GM19239 (cell line): Measurements from ENCODE around the gene PTH2.
"Not testable (repeated sequence)": the region's sequence is repeated elsewhere in the genome, so short reads cannot be mapped to it uniquely, and the experiment has no call there.

Experiments
- DNase-seq: peaks from one replicate; pipeline ENCODE4 v3.0.0; 2011; ENCODE audit warnings: low spot score; ENCODE audit not compliant: insufficient read length
- FAIRE-seq: peaks from 2 replicates; lab custom pipeline; 2011; peaks lifted over from hg19 to GRCh38; lab: Jason Lieb, UNC

Gene PTH2

GRCh38 chr19:49450405-49450804 lies 27.2 kb upstream of the PTH2 start:
- FAIRE-seq = no peak
- DNase-seq = no peak

DNA sequence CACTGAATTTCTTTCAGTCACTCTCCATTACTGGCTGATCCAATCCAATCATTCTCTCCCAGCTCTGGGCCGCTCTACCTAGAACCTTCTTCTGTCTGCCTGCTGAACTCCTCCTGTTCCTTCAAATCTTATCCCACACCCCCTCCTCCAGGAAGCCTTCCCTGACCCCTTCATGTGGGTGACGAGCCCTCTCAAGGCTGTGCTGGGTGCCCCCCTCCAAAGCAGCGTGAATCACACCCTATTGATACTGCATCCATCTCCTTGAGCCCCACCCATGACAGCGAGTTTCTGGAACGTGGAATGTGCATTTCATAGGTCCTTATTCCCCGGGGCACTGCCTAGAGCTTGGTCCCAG lies 25.2 kb upstream of the PTH2 start:
- no peak for FAIRE-seq

GRCh38 chr19:49447485-49448431 lies 24.5 kb upstream of the PTH2 start:
- no peak for FAIRE-seq

More for the DNA sequence above, 25.2 kb upstream of the PTH2 start:
- DNase-seq = no peak

GRCh38 chr19:49445997-49446396 lies 22.8 kb upstream of the PTH2 start:
- FAIRE-seq = no peak
- no peak for DNase-seq

More at GRCh38 chr19:49447485-49448431, 24.5 kb upstream of the PTH2 start:
- no peak for DNase-seq

- not testable (repeated sequence) for DNase-seq, FAIRE-seq
These were observed 21.0 kb upstream of the PTH2 start for GRCh38 chr19:49444100-49444700.

DNA sequence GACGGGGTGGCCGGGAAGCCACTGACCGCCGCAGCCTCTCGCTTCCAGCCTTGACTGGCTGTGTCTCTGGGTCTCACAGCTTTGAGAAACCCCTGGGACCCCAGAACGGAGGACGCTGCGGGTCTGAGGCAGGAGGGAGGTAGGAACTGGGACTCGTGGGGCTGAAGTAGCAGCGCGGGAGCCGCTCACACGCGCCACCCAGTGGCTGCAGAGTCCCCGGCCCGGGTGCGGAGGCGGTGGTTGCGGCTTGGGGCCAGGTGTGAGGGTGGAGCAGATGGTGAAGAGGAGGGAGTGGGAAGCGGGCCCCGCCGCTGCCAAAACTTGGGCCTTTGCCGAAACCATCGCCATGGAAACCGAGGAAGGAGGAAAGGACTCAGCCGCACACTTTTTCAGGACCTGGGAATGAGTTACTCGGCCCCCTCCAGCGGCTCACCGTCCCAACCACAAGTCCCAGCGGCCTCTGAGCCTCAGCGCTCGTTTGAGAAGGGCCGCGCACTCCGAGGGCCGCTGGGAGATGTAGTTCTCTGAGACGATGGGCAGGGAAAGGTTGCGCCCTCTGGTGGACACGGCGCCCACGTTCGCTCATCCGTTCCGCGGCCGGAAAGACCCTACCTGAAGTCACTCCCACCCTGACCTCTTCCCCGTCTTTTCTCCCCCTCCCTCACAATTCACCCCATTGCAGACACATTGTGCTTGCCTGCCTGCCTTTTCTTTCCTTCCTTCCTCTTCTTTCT lies 20.3 kb upstream of the PTH2 start:
- peak; percentile 96 for FAIRE-seq

DNA sequence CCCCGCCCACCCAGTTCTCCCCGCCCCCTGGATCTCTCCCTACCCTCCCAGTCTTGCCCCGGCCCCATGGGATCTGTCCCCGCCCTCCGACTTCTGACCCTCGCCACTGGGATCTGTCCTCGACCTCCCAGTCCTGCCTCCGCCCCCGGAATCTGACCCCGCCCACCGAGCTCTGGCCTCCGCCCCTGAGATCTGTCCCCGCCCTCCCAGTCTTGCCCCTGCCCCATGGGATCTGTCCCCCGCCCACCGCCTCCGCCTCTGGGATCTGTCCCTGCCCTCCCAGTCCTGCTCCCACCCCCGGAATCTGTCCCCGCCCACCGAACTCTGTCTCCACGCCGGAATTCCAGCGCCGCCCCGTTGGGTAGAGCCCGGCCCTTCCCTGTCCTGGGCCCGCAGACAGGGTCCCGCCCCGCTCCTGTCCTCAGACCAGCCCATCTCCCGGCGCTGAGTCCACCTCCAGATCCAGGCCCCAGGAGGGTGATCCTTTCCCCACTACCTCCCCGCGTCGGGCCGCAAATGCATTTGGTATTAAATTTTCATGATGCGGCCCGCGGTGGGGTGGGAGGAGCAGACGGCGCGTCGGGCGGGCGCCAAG lies 19.6 kb upstream of the PTH2 start:
- DNase-seq (peak; percentile 88), FAIRE-seq (peak; percentile 91)

More for the DNA sequence above, 20.3 kb upstream of the PTH2 start:
- DNase-seq = peak; percentile 98

- FAIRE-seq (peak; percentile 26), DNase-seq (no peak)
These were observed 19.1 kb upstream of the PTH2 start for GRCh38 chr19:49442354-49442753.

- peak; percentile 53 for FAIRE-seq
These were observed 18.7 kb upstream of the PTH2 start for GRCh38 chr19:49441960-49442350.

GRCh38 chr19:49441210-49441959 lies 18.1 kb upstream of the PTH2 start, which contains the start of gene SLC17A7:
SLC17A7 (minus strand) TSS chr19:49441527; CDS start chr19:49441379, 148 bp downstream.
- FAIRE-seq (no peak), DNase-seq (no peak)

More at GRCh38 chr19:49441960-49442350, 18.7 kb upstream of the PTH2 start:
- DNase-seq = no peak

DNA sequence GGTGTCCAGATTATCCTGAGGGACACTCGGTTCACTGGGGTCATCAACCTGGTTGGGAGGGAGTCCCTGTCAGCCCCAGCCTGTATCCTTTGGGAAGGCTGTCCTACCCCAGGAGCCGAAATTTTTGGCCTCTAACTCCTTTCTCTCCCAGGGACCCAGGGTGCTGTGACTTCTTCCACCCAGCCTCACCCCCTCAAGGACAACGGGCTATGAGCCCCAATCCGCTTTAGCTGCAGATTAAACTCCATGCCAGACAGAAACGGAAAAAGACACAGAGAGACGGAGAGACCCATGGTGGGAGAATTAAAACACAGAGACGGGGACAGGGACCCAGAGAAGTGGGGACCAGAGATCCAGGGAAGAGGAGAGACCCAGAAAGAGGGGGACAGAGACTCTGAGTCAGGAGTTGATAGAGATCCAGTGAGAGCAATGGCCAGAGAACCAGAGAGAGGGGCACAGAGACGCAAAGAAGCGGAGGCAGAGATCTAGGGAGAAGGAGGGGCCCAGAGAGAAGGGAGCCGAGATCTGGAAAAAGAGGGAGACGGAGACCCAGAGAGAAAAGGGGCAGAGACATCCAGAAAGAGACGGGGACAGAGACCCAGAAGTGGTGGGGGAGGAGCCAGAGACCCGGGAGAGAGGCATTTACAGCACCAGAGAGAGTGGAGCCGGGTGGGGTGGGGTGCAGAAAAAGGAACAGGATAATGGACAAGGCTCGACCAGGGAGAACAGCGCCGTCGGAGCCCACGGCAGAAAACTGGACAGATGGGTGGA lies 17.4 kb upstream of the PTH2 start:
- DNase-seq = no peak
- no peak for FAIRE-seq

DNA sequence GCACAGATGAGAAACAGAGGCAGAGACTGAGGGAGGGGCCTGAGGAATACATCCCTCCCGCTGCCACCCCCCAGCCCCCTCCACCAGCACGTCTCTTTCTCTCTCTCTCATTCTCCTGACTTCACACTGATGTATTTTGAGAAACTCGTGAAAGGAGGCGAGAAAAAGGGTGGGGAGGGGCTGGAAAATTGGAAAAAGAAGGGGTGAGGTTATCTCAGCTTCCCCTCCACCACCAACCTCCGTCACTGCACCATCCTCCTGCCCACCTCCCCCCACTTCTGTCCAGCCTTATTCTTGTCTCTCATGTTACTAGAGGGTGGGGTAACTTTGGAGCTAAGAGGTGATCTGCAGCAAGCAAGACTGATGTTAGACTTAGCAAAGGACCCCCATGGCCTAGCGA lies 16.6 kb upstream of the PTH2 start:
- no peak for FAIRE-seq
- no peak for DNase-seq

DNA sequence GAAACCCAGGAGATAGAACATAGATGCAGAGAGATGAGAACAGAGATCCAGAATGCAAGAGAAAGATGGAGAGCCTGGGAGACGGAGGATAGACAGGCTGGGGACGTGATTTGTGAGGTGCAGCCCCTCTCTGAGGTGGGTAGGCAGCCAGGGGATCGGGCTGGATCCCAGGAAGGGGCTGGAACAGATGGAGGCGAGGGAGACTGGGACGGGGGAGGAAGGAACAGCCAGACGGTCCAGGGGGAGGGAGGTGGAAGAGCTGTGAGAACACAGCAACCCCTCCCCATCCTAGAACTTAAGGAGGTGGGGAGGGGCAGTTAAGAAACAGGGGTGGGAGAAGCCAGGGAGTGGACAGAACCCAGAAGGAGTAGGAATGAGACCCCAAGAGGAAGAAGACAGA lies 15.0 kb upstream of the PTH2 start:
- DNase-seq = no peak
- no peak for FAIRE-seq

GRCh38 chr19:49437231-49437630 lies 14.0 kb upstream of the PTH2 start:
- DNase-seq = no peak

GRCh38 chr19:49436381-49437017 lies 13.3 kb upstream of the PTH2 start:
- FAIRE-seq (no peak), DNase-seq (no peak)

More at GRCh38 chr19:49437231-49437630, 14.0 kb upstream of the PTH2 start:
- no peak for FAIRE-seq

DNA sequence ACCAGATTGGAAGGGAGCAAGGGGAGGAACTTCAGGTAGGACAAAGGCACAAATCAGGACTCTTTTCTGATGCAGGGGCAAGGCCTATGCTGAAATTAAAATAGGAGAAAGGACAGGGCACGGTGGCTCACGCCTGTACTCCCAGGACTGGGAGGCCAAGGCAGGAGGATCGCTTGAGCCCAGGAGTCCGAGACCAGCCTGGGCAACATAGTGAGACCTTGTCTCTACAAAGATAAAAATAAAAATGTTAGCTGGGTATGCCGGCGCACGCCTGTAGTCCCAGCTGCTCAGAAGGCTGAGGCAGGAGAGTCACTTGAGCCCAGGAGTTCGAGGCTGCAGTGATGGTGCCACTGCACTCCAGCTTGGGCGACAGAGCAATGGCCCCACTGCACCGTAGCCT lies 12.4 kb upstream of the PTH2 start:
- no peak for DNase-seq
- no peak for FAIRE-seq

GRCh38 chr19:49434907-49435583 lies 11.8 kb upstream of the PTH2 start:
- FAIRE-seq (no peak), DNase-seq (no peak)
